ENCODE data around the gene PLXNB1. TPM values are rescaled to one million over a fixed set of nuclear protein-coding genes. Genes with fewer than 3 reads are reported as not detected.
A peak's percentile ranks its signal among the peaks of the same experiment; 100 is the strongest.

Gene PLXNB1
- total RNA-seq, 2 donors from 2014 or later: 175 to 216 TPM

GRCh38 chr3:48399387-48400172, 30.3 kb downstream of the PLXNB1 start:
- WGBS, 2 experiments (ENCODE audit: insufficient coverage in 1 of 2, insufficient read length in 1 of 2): 86 to 88% methylated on average over 3 to 4 of the region's 4 CpGs
- Histone ChIP-seq H3K9me3 (ENCODE audit: control insufficient read depth, low read length) (no peaks in the 10 kb centered on the region), H3K4me1 (ENCODE audit: control insufficient read depth, insufficient read depth, low read length) (no peaks in the 10 kb centered on the region), H3K27me3 (ENCODE audit: control insufficient read depth, insufficient read depth, low read length, poor library complexity, severe bottlenecking) (peaks cover 5% of the 10 kb centered on the region), H3K4me3 (ENCODE audit: low read length) (no peak overlapping the region), H3K36me3 (ENCODE audit: control insufficient read depth, insufficient read depth, low read length) (peaks cover 27% of the 10 kb centered on the region), H3K27ac (ENCODE audit: low read depth, low read length) (peak overlapping the region; percentile 53), H3K9ac (ENCODE audit: extremely low read depth, low read length, poor library complexity, severe bottlenecking) (no peak overlapping the region)
- Mint-ChIP-seq H3K9me3 (no peaks in the 10 kb centered on the region), H3K27me3 (ENCODE audit: insufficient read depth) (peaks cover 11% of the 10 kb centered on the region), H3K36me3 (ENCODE audit: low read depth) (peaks cover 25% of the 10 kb centered on the region), H3K4me3 (no peak overlapping the region), H3K27ac (no peak overlapping the region), H3K4me1 (no peaks in the 10 kb centered on the region)
- TF ChIP-seq CTCF (conservative IDR thresholded peaks at IDR 0.05): peak; percentile 20
- peak; percentile 57 for DNase-seq

GRCh38 chr3:48398701-48399386, 31.0 kb downstream of the PLXNB1 start:
- Histone ChIP-seq H3K27me3 (ENCODE audit: control insufficient read depth, insufficient read depth, low read length, poor library complexity, severe bottlenecking) (peaks cover 5% of the 10 kb centered on the region), H3K27ac (ENCODE audit: low read depth, low read length) (peak overlapping the region; percentile 53), H3K36me3 (ENCODE audit: control insufficient read depth, insufficient read depth, low read length) (peaks cover 23% of the 10 kb centered on the region), H3K9me3 (ENCODE audit: control insufficient read depth, low read length) (no peaks in the 10 kb centered on the region), H3K9ac (ENCODE audit: extremely low read depth, low read length, poor library complexity, severe bottlenecking) (no peak overlapping the region), H3K4me3 (ENCODE audit: low read length) (no peak overlapping the region), H3K4me1 (ENCODE audit: control insufficient read depth, insufficient read depth, low read length) (no peaks in the 10 kb centered on the region)
- WGBS, 2 experiments (ENCODE audit: insufficient coverage in 1 of 2, insufficient read length in 1 of 2): 87% methylated on average over 4 to 11 of the region's 11 CpGs
- Mint-ChIP-seq H3K27ac (no peak overlapping the region), H3K4me3 (no peak overlapping the region), H3K36me3 (ENCODE audit: low read depth) (peaks cover 22% of the 10 kb centered on the region), H3K27me3 (ENCODE audit: insufficient read depth) (peaks cover 11% of the 10 kb centered on the region), H3K9me3 (no peaks in the 10 kb centered on the region), H3K4me1 (no peaks in the 10 kb centered on the region)
- no peak for TF ChIP-seq CTCF (conservative IDR thresholded peaks at IDR 0.05)
- peak; percentile 48 for DNase-seq

GRCh38 chr3:48397767-48398681, 31.9 kb downstream of the PLXNB1 start:
- 85 to 95% methylated on average over 9 of the region's 9 CpGs for WGBS, 2 experiments (ENCODE audit: insufficient coverage in 1 of 2, insufficient read length in 1 of 2)
- peaks cover 11% of the 10 kb centered on the region for H3K27me3 Mint-ChIP-seq (ENCODE audit: insufficient read depth)

More at GRCh38 chr3:48397767-48398681, 31.9 kb downstream of the PLXNB1 start:
- Mint-ChIP-seq H3K36me3 (ENCODE audit: low read depth) (peaks cover 16% of the 10 kb centered on the region), H3K9me3 (no peaks in the 10 kb centered on the region), H3K27ac (no peak overlapping the region), H3K4me1 (no peaks in the 10 kb centered on the region), H3K4me3 (no peak overlapping the region)
- no peaks in the 10 kb centered on the region for H3K4me1 ChIP-seq (ENCODE audit: control insufficient read depth, insufficient read depth, low read length)
- DNase-seq: peak; percentile 44
- H3K27me3 ChIP-seq (ENCODE audit: control insufficient read depth, insufficient read depth, low read length, poor library complexity, severe bottlenecking): peaks cover 5% of the 10 kb centered on the region
- peaks cover 16% of the 10 kb centered on the region for H3K36me3 ChIP-seq (ENCODE audit: control insufficient read depth, insufficient read depth, low read length)
- H3K27ac ChIP-seq (ENCODE audit: low read depth, low read length): no peak overlapping the region
- TF ChIP-seq CTCF (conservative IDR thresholded peaks at IDR 0.05): no peak
- no peak overlapping the region for H3K9ac ChIP-seq (ENCODE audit: extremely low read depth, low read length, poor library complexity, severe bottlenecking)
- no peak overlapping the region for H3K4me3 ChIP-seq (ENCODE audit: low read length)
- H3K9me3 ChIP-seq (ENCODE audit: control insufficient read depth, low read length): no peaks in the 10 kb centered on the region

Measured in endodermal cell (in vitro differentiated cells).